ENCODE results near the gene PPP5C.

DNA sequence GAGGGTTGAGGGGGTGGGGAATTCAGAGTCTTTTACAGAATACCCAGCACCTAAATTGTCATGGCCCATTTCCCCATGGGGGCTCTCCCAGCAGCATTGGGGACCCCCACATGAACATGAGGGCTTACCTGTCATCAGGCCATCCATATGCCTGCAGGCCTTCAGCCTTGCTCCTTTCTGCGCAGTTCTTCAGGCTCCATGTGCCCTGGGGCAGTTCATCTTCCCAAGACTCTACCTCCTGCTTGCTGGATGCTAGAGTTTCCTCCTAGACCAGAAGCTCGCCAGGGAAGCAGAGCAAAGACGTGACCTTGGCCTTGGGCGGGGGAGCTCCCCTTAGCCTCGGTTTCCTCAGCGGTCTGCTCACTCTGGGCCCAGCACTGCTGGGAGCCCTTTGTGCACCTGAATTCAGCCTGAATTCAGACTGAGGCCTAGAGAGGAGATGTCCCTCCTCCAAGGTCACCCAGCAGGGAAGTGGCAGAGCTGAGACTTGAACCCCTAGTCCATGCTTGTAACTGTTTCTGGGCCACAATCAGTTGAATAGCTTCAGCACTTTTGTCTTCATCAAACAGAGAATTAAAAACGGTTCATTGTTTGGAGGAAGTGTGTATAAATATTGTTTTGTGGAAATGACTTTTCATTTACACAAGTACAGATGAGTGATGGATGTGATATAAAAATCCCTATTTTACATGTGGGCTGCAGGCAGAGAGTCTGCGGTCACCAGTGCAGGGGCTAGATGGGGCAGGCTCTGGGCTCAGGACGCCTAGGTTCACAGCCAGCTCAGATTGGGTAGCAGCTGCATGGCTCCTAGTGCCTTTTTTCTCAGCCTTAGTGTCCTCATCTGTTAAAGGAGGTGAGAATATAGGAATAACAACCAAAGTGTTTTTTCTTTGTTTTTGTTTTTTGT is 9.5 kb downstream of the PPP5C start:
- TF ChIP-seq CTCF (conservative IDR thresholded peaks at IDR 0.05; ENCODE audit: low read depth, low read length): no peak
- no peak for TF ChIP-seq EZH2 (IDR thresholded peaks at IDR 0.05; ENCODE audit: low read length, unreplicated experiment)
- no peak for TF ChIP-seq EZH2phosphoT487 (IDR thresholded peaks at IDR 0.05; ENCODE audit: borderline replicate concordance, low read length)

All from PC-3 (cell line).